GM12878 (cell line): ENCODE results near the gene BCL2. TPM values are rescaled to one million over a fixed set of nuclear protein-coding genes. Genes with fewer than 3 reads are reported as not detected.

Source experiments
- ATAC-seq: fragments of 200-7000 bp; cut with Tn5 transposase; 3 replicates; pipeline ENCODE4 v1.9.1; 2020; ENCODE audit warnings: mild to moderate bottlenecking, moderate library complexity
- BruUV-seq: library from RNA; stranded (reverse); fragments of 400-500 nt; replicated peaks from 2 replicates; lab custom pipeline; 2021; lab: Mats Ljungman, UMichigan
- CTCF ChIA-PET: fragments of 300-600 bp; sonication (Branson Sonifier 250); formaldehyde crosslinking; extraction: SDS; loops from one replicate; lab custom pipeline; 2021; ENCODE audit warnings: inconsistent platforms; lab: Yijun Ruan, JAX
- POLR2A ChIA-PET: fragments of 350-600 bp; formaldehyde crosslinking; extraction: SDS; loops from one replicate; lab custom pipeline; 2021; ENCODE audit warnings: inconsistent platforms; lab: Charles Lee
- RAD21 ChIA-PET: fragments of 300-600 bp; sonication (Branson Sonifier 250); formaldehyde crosslinking; loops from one replicate; lab custom pipeline; 2023; ENCODE audit warnings: antibody characterized with exemption; ENCODE audit not compliant: unreplicated experiment; lab: Charles Lee
- SMC1A ChIA-PET: fragments of 300-600 bp; sonication (Branson Sonifier 250); formaldehyde crosslinking; loops from one replicate; lab custom pipeline; 2023; ENCODE audit not compliant: unreplicated experiment, uncharacterized antibody; lab: Charles Lee
- DNase-seq: peaks from one replicate; pipeline ENCODE4 v3.0.0-alpha.2; 2011; ENCODE audit warnings: low read depth, low spot score
- FAIRE-seq: peaks from 3 replicates; lab custom pipeline; 2011; peaks lifted over from hg19 to GRCh38; lab: Jason Lieb, UNC
- H2AFZ ChIP-seq: 2 replicates; pipeline ENCODE4 v1.6.0; 2011; ENCODE audit warnings: low read depth, low read length, control low read depth; ENCODE audit not compliant: control insufficient read depth
- H3K27ac ChIP-seq: 2 replicates; pipeline ENCODE4 v1.5.1; 2011; ENCODE audit warnings: control low read depth; ENCODE audit not compliant: control insufficient read depth, insufficient read depth
- H3K27me3 ChIP-seq, 2 experiments: replicated peaks in 1 of 2; 2 replicates each; pipeline versions ENCODE4 v1.6.0 to v1.6.1; 2011; ENCODE audit warnings: low read length in 1 of 2; ENCODE audit not compliant: control insufficient read depth in 2 of 2, insufficient read depth in 2 of 2
- H3K36me3 ChIP-seq, 2 experiments: 2 replicates each; pipeline ENCODE4 v1.5.1; 2011; ENCODE audit warnings: low read length in 1 of 2; ENCODE audit not compliant: control insufficient read depth in 2 of 2, insufficient read depth in 2 of 2
- H3K4me1 ChIP-seq: 2 replicates; pipeline ENCODE4 v1.6.1; 2011; ENCODE audit warnings: mild to moderate bottlenecking, low read length, moderate library complexity, mixed read lengths; ENCODE audit not compliant: control insufficient read depth, insufficient read depth
- H3K4me2 ChIP-seq: 2 replicates; pipeline ENCODE4 v1.6.0; 2011; ENCODE audit warnings: control low read depth; ENCODE audit not compliant: control insufficient read depth, insufficient read depth
- H3K4me3 ChIP-seq: fragments of 200-600 bp; sonication (generic); 2 replicates; pipeline ENCODE4 v1.5.1; 2016
- H3K79me2 ChIP-seq: 2 replicates; pipeline ENCODE4 v1.6.0; 2011; ENCODE audit warnings: low read length; ENCODE audit not compliant: control insufficient read depth, insufficient read depth
- H3K9ac ChIP-seq: 2 replicates; pipeline ENCODE4 v1.8.0; 2011; ENCODE audit warnings: low read length, control low read depth, mixed read lengths; ENCODE audit not compliant: control insufficient read depth, insufficient read depth
- H3K9me3 ChIP-seq: replicated peaks from 3 replicates; pipeline ENCODE4 v1.5.1; 2011; ENCODE audit warnings: mild to moderate bottlenecking, low read length; ENCODE audit not compliant: control insufficient read depth, insufficient read depth
- H4K20me1 ChIP-seq: 2 replicates; pipeline ENCODE4 v1.6.0; 2011; ENCODE audit not compliant: control insufficient read depth, insufficient read depth
- ESRRA ChIP-seq: IDR thresholded peaks from 2 replicates; pipeline ENCODE4 v1.6.1; 2012; ENCODE audit warnings: mild to moderate bottlenecking, low read length, improper control_type of control experiment
- IKZF2 ChIP-seq, 2 experiments: fragments of 450-650 bp; IDR thresholded peaks; 2 replicates each; pipeline ENCODE4 v1.6.1; 2017; ENCODE audit warnings: mild to moderate bottlenecking in 2 of 2, moderate library complexity in 2 of 2
- POLR2AphosphoS2 ChIP-seq: IDR thresholded peaks from 2 replicates; pipeline ENCODE4 v1.6.1; 2011; ENCODE audit warnings: low read depth, mild to moderate bottlenecking, low read length, improper control_type of control experiment, moderate library complexity
- SIX5 ChIP-seq: IDR thresholded peaks from 2 replicates; pipeline ENCODE4 v1.6.1; 2011; ENCODE audit warnings: mild to moderate bottlenecking, low read depth, low read length, moderate library complexity; ENCODE audit not compliant: severe bottlenecking
- SP1 ChIP-seq: IDR thresholded peaks from one replicate; pipeline ENCODE4 v1.6.1; 2011; ENCODE audit warnings: low read depth, low read length
- WGBS: methylation state at CpG from one replicate; pipeline ENCODE4 v1.1.6; 2016; ENCODE audit warnings: low lambda C conversion rate; ENCODE audit not compliant: insufficient replicate concordance, insufficient coverage; ENCODE audit errors: missing lambda C conversion rate; 5-methylcytosine and 5-hydroxymethylcytosine counted together
- in situ Hi-C: fragments of 300-500 bp; cut with MboI; formaldehyde crosslinking; loops from 9 replicates; pipeline ENCODE4 v1.14.3; 2018; ENCODE audit warnings: mixed read lengths
- intact Hi-C: fragments of 100-400 bp; cut with micrococcal nuclease; formaldehyde crosslinking; loops from one replicate; pipeline ENCODE4 v1.14.2; 2022; ENCODE audit not compliant: unreplicated experiment
- polyA plus RNA-seq, 11 experiments: library from polyadenylated mRNA; depleted of rRNA in 4 of 11; unstranded in 6 of 11; stranded (reverse) in 5 of 11; fragments of >200 nt; fragmentation: Nextera tagmentation in 4 of 11; fragmentation: Illumina TruSeq in 1 of 11; extraction: Ambion mirVana in 4 of 11; extraction: Trizol in 1 of 11; gene quantifications; 1 replicate in 1 of 11; 2 replicates in 10 of 11; pipeline versions ENCODE4 v1.2.1 to v1.2.3, GENCODE V29; 2011 to 2016; ENCODE audit warnings: inconsistent platforms in 2 of 11, missing spikeins in 2 of 11, low read depth in 1 of 11
- total RNA-seq, 4 experiments: library from RNA; depleted of rRNA in 3 of 4; stranded (reverse); fragments of >200 nt in 3 of 4; fragmentation: Illumina TruSeq in 1 of 4; extraction: Trizol in 1 of 4; gene quantifications; 2 replicates each; pipeline versions ENCODE4 v1.2.1 to v1.2.3, GENCODE V29; 2013 to 2021
- TF ChIP-seq, protein P1 (sequence below): IDR thresholded peaks from 2 replicates; pipeline ENCODE4 v1.6.1; 2011; ENCODE audit warnings: mild to moderate bottlenecking, low read depth, low read length, moderate library complexity; ENCODE audit not compliant: insufficient replicate concordance
- TF ChIP-seq, protein P2 (sequence below): fragments of 150-350 bp; IDR thresholded peaks from 2 replicates; pipeline ENCODE4 v1.6.1; 2016; ENCODE audit warnings: low read depth, low read length
- TF ChIP-seq, protein P3 (sequence below): fragments of 450-650 bp; IDR thresholded peaks from 2 replicates; pipeline ENCODE4 v1.6.1; 2016; ENCODE audit warnings: mild to moderate bottlenecking
- TF ChIP-seq, protein P4 (sequence below): IDR thresholded peaks from 2 replicates; pipeline ENCODE4 v1.6.1; 2011; ENCODE audit warnings: borderline replicate concordance, low read depth, mild to moderate bottlenecking, moderate library complexity, low read length; ENCODE audit not compliant: insufficient read depth, poor library complexity, severe bottlenecking
- TF ChIP-seq, protein P5 (sequence below): fragments of 450-650 bp; IDR thresholded peaks from 2 replicates; pipeline ENCODE4 v1.6.1; 2017; ENCODE audit warnings: mild to moderate bottlenecking, moderate library complexity

Gene BCL2
- total and polyA plus RNA-seq, 10 of the 15 experiments (the other 5 are each of a cell fraction or from before 2014, with no cell fraction given), result 4.1 to 47.8 (median 19.3) TPM

DNA sequence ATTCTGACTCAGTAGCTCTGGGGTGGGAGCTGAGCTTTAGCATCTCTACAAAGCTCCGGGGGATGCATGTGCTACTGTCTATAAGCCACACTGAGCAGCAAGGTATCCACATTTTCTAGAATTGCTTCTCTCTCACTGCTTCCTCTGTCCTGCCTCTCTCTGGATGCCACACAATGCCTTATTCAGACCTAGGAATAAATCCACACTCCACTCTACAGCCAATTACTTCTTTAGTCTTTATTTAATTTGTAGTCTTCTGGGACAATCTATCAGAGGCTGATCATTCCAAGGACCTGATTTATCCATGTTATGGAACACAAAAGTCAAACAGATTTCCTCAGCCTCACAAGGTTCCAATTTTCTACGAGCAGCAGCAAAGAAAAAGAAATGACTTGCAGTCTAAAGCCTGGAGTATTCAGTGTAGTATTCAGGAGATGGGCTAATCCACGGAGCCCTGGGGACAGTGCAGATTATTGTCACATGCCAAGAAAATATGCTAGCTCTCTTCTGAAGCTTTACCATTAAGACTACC lies 4.4 kb downstream of the BCL2 start:
- POLR2A ChIA-PET, result interaction anchor here (0.9 to 6.5 kb wide), 12 partner anchors 13 to 184 kb away, joined by 3 to 144 read pairs (median 6); no protein-coding TSS in a partner anchor
- H4K20me1 ChIP-seq, result no peaks in the 10 kb centered on the region
- WGBS, result 9% methylated on average over 3 of the region's 3 CpGs
- H3K4me3 ChIP-seq, result peak overlapping the region; percentile 98
- no peak overlapping the region for H2AFZ ChIP-seq
- no peaks in the 10 kb centered on the region for H3K9me3 ChIP-seq
- H3K79me2 ChIP-seq, result peaks cover 96% of the 10 kb centered on the region
- FAIRE-seq, result no peak
- H3K27me3 ChIP-seq, result no peaks in the 10 kb centered on the region
- peak overlapping the region; percentile 90 for H3K27ac ChIP-seq
- H3K36me3 ChIP-seq, result no peaks in the 10 kb centered on the region
- RAD21 ChIA-PET, result interaction anchor here (1.0 to 6.1 kb wide), 14 partner anchors 31 to 237 kb away, joined by 3 to 172 read pairs (median 7); no protein-coding TSS in a partner anchor
- BruUV-seq, result no TSS peak
- peak overlapping the region; percentile 88 for H3K4me2 ChIP-seq
- peak; percentile 5 for ATAC-seq
- DNase-seq, result no peak
- CTCF ChIA-PET, result interaction anchor here (0.7 to 6.6 kb wide), 19 partner anchors 9 to 298 kb away, joined by 3 to 119 read pairs (median 4); no protein-coding TSS in a partner anchor
- peak overlapping the region; percentile 97 for H3K9ac ChIP-seq
- in situ Hi-C loops (loop anchor here (5.0 kb wide), 1 partner anchor 173 kb away; no protein-coding TSS in a partner anchor), intact Hi-C loops (no loop called here)
- H3K4me1 ChIP-seq, result peaks cover 12% of the 10 kb centered on the region
- SMC1A ChIA-PET, result interaction anchor here (0.6 to 6.8 kb wide), 24 partner anchors 8 to 195 kb away, joined by 3 to 161 read pairs (median 4); no protein-coding TSS in a partner anchor
- TF ChIP-seq SIX5, result no peak
- TF ChIP-seq, protein P1, sequence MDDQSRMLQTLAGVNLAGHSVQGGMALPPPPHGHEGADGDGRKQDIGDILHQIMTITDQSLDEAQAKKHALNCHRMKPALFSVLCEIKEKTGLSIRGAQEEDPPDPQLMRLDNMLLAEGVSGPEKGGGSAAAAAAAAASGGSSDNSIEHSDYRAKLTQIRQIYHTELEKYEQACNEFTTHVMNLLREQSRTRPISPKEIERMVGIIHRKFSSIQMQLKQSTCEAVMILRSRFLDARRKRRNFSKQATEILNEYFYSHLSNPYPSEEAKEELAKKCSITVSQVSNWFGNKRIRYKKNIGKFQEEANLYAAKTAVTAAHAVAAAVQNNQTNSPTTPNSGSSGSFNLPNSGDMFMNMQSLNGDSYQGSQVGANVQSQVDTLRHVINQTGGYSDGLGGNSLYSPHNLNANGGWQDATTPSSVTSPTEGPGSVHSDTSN, result no peak
- TF ChIP-seq, protein P2, sequence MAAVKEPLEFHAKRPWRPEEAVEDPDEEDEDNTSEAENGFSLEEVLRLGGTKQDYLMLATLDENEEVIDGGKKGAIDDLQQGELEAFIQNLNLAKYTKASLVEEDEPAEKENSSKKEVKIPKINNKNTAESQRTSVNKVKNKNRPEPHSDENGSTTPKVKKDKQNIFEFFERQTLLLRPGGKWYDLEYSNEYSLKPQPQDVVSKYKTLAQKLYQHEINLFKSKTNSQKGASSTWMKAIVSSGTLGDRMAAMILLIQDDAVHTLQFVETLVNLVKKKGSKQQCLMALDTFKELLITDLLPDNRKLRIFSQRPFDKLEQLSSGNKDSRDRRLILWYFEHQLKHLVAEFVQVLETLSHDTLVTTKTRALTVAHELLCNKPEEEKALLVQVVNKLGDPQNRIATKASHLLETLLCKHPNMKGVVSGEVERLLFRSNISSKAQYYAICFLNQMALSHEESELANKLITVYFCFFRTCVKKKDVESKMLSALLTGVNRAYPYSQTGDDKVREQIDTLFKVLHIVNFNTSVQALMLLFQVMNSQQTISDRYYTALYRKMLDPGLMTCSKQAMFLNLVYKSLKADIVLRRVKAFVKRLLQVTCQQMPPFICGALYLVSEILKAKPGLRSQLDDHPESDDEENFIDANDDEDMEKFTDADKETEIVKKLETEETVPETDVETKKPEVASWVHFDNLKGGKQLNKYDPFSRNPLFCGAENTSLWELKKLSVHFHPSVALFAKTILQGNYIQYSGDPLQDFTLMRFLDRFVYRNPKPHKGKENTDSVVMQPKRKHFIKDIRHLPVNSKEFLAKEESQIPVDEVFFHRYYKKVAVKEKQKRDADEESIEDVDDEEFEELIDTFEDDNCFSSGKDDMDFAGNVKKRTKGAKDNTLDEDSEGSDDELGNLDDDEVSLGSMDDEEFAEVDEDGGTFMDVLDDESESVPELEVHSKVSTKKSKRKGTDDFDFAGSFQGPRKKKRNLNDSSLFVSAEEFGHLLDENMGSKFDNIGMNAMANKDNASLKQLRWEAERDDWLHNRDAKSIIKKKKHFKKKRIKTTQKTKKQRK, result no peak
- TF ChIP-seq POLR2AphosphoS2, result peak; percentile 53; the same call in 1 of the 2 replicates
- no peak for TF ChIP-seq IKZF2 (IDR thresholded peaks at IDR 0.05)
- no peak for TF ChIP-seq ESRRA
- TF ChIP-seq, protein P3, sequence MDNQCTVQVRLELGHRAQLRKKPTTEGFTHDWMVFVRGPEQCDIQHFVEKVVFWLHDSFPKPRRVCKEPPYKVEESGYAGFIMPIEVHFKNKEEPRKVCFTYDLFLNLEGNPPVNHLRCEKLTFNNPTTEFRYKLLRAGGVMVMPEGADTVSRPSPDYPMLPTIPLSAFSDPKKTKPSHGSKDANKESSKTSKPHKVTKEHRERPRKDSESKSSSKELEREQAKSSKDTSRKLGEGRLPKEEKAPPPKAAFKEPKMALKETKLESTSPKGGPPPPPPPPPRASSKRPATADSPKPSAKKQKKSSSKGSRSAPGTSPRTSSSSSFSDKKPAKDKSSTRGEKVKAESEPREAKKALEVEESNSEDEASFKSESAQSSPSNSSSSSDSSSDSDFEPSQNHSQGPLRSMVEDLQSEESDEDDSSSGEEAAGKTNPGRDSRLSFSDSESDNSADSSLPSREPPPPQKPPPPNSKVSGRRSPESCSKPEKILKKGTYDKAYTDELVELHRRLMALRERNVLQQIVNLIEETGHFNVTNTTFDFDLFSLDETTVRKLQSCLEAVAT, result peak; percentile 72
- TF ChIP-seq, protein P4, sequence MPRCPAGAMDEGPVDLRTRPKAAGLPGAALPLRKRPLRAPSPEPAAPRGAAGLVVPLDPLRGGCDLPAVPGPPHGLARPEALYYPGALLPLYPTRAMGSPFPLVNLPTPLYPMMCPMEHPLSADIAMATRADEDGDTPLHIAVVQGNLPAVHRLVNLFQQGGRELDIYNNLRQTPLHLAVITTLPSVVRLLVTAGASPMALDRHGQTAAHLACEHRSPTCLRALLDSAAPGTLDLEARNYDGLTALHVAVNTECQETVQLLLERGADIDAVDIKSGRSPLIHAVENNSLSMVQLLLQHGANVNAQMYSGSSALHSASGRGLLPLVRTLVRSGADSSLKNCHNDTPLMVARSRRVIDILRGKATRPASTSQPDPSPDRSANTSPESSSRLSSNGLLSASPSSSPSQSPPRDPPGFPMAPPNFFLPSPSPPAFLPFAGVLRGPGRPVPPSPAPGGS, result no peak
- TF ChIP-seq, protein P5, sequence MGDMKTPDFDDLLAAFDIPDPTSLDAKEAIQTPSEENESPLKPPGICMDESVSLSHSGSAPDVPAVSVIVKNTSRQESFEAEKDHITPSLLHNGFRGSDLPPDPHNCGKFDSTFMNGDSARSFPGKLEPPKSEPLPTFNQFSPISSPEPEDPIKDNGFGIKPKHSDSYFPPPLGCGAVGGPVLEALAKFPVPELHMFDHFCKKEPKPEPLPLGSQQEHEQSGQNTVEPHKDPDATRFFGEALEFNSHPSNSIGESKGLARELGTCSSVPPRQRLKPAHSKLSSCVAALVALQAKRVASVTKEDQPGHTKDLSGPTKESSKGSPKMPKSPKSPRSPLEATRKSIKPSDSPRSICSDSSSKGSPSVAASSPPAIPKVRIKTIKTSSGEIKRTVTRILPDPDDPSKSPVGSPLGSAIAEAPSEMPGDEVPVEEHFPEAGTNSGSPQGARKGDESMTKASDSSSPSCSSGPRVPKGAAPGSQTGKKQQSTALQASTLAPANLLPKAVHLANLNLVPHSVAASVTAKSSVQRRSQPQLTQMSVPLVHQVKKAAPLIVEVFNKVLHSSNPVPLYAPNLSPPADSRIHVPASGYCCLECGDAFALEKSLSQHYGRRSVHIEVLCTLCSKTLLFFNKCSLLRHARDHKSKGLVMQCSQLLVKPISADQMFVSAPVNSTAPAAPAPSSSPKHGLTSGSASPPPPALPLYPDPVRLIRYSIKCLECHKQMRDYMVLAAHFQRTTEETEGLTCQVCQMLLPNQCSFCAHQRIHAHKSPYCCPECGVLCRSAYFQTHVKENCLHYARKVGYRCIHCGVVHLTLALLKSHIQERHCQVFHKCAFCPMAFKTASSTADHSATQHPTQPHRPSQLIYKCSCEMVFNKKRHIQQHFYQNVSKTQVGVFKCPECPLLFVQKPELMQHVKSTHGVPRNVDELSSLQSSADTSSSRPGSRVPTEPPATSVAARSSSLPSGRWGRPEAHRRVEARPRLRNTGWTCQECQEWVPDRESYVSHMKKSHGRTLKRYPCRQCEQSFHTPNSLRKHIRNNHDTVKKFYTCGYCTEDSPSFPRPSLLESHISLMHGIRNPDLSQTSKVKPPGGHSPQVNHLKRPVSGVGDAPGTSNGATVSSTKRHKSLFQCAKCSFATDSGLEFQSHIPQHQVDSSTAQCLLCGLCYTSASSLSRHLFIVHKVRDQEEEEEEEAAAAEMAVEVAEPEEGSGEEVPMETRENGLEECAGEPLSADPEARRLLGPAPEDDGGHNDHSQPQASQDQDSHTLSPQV, result no peak
- no peak for TF ChIP-seq SP1
